ENCODE data around the gene SMCO1.
"Not testable (repeated sequence)": the region's sequence is repeated elsewhere in the genome, so short reads cannot be mapped to it uniquely, and the experiment has no call there.

DNA sequence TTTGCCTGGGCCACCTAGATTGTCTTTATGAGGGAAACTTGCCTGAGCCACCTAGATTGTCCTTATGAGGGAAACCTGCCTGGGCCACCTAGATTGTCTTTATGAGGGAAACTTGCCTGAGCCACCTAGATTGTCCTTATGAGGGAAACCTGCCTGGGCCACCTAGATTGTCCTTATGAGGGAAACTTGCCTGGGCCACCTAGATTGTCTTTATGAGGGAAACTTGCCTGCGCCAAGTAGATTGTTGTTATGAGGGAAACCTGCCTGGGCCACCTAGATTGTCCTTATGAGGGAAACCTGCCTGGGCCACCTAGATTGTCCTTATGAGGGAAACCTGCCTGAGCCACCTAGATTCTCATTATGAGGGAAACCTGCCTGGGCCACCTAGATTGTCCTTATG lies 4.0 kb downstream of the SMCO1 start:
- TF ChIP-seq POLR2A (IDR thresholded peaks at IDR 0.05; ENCODE audit: low read length); GATA1 (IDR thresholded peaks at IDR 0.05; ENCODE audit: low read depth, low read length): not testable (repeated sequence)
